ENCODE measurements around the gene ADH1C.

- TF ChIP-seq RAD21 (IDR thresholded peaks at IDR 0.05; ENCODE audit: low read depth), result no peak
- TF ChIP-seq FOXM1 (IDR thresholded peaks at IDR 0.05; ENCODE audit: borderline replicate concordance, low read depth), result no peak
These were observed 31.4 kb upstream of the ADH1C start for GRCh38 chr4:99383833-99384392.
